ENCODE results near the gene SLC29A4.

GRCh38 chr7:5333121-5334045, 50.6 kb downstream of the SLC29A4 start:
- TF ChIP-seq POLR2AphosphoS5 (IDR thresholded peaks at IDR 0.05; ENCODE audit: low read depth, low read length) (no peak), CTCF (IDR thresholded peaks at IDR 0.05) (no peak), REST (IDR thresholded peaks at IDR 0.05; ENCODE audit: insufficient read depth in 1 of 2, low read depth in 2 of 2, low read length in 1 of 2) (no peak)
